RWPE1 (cell line): ENCODE measurements around the gene SRSF10.
"Not testable (repeated sequence)": the region's sequence is repeated elsewhere in the genome, so short reads cannot be mapped to it uniquely, and the experiment has no call there.

Experiments used
- CTCF ChIA-PET: fragments of 350-600 bp; sonication (Branson Sonifier 250); formaldehyde crosslinking; extraction: SDS; loops from one replicate; lab custom pipeline; 2021; lab: Yijun Ruan, JAX
- POLR2A ChIA-PET: fragments of 400-600 bp; formaldehyde crosslinking; extraction: SDS; loops from one replicate; lab custom pipeline; 2020; ENCODE audit warnings: antibody characterized with exemption; ENCODE audit not compliant: low non-redundant PET; lab: Yijun Ruan, JAX
- DNase-seq: peaks from one replicate; pipeline ENCODE4 v3.0.0; 2012; ENCODE audit warnings: low spot score
- H3K27ac ChIP-seq: fragments of 450-650 bp; 2 replicates; pipeline ENCODE4 v1.5.1; 2017
- TF ChIP-seq, protein P1 (sequence below): fragments of 450-650 bp; conservative IDR thresholded peaks from 2 replicates; pipeline ENCODE4 v1.5.1; 2017; ENCODE audit warnings: low read depth, mild to moderate bottlenecking

The SRSF10 gene

DNA sequence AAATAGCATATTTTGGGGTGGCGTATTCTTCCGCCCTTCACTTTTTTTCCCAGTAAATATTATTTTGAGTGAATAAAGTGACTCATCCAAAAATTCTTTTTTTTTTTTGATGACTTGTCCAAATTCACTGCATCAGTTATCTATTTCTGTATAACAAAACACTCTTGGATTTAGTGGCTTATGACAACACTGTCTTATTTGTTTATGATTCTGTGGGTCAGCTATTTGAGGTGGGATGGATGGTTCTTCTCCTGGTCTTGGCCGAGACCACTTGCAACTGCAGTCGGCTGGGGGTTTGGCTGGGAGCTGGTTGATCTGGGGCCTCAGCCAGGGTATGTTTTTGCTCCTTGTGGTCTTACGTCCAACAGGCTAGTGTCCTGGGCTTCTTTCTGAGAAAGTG, 39.9 kb upstream of the SRSF10 start:
- CTCF ChIA-PET: interaction anchor here (0.7 kb wide), 1 partner anchor 52 kb away, joined by 4 read pairs; no protein-coding TSS in a partner anchor
- POLR2A ChIA-PET: no interaction called here
- TF ChIP-seq, protein P1, sequence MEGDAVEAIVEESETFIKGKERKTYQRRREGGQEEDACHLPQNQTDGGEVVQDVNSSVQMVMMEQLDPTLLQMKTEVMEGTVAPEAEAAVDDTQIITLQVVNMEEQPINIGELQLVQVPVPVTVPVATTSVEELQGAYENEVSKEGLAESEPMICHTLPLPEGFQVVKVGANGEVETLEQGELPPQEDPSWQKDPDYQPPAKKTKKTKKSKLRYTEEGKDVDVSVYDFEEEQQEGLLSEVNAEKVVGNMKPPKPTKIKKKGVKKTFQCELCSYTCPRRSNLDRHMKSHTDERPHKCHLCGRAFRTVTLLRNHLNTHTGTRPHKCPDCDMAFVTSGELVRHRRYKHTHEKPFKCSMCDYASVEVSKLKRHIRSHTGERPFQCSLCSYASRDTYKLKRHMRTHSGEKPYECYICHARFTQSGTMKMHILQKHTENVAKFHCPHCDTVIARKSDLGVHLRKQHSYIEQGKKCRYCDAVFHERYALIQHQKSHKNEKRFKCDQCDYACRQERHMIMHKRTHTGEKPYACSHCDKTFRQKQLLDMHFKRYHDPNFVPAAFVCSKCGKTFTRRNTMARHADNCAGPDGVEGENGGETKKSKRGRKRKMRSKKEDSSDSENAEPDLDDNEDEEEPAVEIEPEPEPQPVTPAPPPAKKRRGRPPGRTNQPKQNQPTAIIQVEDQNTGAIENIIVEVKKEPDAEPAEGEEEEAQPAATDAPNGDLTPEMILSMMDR: no peak
- no peak for DNase-seq
- peak overlapping the region; percentile 97 for H3K27ac ChIP-seq

DNA sequence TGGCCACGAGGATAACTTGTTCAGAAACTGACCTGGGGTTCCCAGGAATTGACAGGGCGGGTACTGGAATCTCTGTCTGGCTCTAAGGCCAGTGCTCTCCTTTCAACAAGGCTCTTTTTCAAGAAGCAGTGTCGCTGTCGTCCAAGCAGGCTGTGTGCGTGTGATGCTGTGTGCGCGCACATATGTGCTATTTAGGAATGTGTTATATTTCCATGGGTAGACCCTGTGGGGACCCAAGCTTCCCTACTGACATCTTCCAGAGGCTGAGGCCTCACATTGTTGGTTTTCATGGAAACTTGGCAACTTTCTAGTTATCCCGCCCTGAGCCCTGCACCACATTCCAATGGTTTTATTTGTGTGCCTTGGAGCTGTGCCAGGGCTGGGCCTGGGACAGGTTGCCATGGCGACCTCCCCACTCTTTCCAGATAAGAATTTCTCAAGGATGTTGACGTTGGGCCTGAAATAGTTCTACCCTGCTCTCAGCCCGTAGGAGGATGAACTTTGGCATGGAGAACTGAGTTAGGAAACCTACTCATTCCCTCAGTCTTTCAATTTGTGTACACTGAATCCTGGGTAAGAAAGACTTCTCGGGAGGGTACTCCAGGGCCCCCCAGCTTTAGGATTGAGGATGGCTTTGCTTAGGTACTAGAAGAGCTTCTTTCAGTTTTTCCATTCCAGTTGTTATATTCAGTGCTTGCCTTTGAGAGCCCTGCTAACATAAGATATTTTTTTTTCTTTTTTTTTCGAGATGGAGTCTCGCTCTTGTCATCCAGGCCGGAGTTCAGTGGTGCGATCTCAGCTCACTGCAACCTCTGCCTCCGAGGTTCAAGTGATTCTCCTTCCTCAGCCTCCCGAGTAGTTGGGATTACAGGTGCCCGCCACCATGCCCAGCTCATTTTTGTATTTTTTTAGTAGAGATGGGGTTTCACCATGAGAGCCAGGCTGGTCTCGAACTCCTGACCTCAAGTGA, 38.8 kb upstream of the SRSF10 start:
- ChIA-PET CTCF (interaction anchor here (0.7 kb wide), 1 partner anchor 159 kb away, joined by 3 read pairs; no protein-coding TSS in a partner anchor), POLR2A (interaction anchor here (0.6 kb wide), 1 partner anchor 546 kb away, joined by 3 read pairs; no protein-coding TSS in a partner anchor)
- peak overlapping the region; percentile 97 for H3K27ac ChIP-seq
- TF ChIP-seq, protein P1: no peak
- DNase-seq: peak; percentile 96

DNA sequence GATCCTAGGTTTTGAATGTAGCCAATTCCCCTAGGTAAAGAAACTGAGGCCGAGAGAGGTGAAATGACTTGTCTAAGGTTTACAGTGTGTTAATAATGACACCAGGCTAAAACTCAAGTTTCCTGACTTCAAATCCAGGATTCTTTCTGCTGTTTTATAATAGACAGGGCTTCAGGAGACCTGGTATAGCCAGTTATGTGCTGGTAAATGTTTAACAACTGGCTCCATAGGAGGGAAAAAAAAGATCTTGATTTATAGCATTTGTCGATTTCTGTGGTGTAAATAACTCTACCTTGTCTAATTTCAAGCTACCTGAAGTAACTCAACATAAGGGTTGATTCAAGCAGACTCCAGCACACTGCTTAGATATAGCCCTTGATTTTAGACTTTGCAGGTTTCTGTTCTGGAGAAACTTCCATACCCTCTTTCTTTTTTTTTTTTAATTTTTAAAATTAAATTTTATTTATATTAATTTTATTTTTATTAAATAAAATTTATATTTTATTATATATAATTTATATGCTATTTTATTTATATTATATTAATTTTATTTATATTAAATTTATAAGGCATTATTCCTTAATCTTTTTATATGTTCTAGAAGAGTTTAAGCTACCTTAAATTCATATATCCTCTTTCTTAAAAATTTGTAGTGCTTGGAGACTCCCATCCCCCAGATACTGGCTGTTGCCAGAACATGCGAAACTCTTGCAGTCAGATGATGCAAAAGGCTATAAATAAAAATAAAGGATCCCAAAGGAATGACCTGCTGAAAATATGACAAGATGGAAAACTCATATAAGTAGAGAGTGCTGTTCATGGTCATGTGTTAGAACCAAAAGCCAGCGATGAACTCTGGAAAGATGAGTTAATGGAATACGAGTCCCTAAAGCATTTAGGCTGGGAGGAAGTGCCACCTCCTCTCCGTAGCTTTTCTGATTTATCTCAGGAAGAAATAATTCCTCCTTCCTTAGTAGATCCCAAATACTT, 35.4 kb upstream of the SRSF10 start:
- no peak overlapping the region for H3K27ac ChIP-seq
- DNase-seq: no peak
- ChIA-PET CTCF (no interaction called here), POLR2A (no interaction called here)
- TF ChIP-seq, protein P1: no peak

DNA sequence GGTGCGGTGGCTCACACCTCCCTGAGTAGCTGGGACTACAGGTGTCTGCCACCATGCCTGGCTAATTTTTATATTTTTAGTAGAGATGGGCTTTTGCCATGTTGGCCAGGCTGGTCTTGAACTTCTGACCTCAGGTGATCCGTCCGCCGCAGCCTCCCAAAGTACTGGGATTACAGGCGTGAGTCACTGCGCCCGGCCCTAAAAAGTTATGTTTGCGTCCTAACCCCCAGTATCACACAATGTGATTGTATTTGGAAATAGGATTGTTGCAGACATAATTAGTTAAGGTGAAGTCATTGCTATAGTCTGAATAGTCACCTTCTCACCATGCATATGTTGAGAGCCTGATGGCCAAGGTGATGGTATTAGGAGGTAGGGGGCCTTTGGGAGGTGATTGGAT, 32.8 kb upstream of the SRSF10 start:
- CTCF ChIA-PET, H3K27ac ChIP-seq, DNase-seq, POLR2A ChIA-PET: not testable (repeated sequence)

DNA sequence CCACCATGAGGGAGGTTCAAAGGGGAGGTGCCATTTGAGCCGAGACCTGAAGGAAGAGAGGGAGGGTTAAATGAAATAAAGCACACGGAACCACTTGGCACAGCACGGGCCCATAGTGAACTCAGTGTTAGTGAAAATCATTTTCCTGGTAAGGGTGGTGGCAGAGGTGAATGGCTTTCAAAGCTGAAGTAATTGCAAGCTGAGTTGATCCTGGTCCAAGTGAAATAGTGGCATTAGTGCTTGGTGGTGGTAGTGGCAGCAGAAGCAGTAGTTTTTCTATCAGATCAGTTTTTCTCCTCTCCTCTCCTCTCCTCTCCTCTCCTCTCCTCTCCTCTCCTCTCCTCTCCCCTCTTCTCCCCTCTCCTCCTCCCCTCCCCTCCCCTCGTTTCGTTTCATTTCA, 30.5 kb upstream of the SRSF10 start:
- no peak for DNase-seq
- ChIA-PET POLR2A (no interaction called here), CTCF (no interaction called here)
- H3K27ac ChIP-seq: no peak overlapping the region
- TF ChIP-seq, protein P1: no peak

DNA sequence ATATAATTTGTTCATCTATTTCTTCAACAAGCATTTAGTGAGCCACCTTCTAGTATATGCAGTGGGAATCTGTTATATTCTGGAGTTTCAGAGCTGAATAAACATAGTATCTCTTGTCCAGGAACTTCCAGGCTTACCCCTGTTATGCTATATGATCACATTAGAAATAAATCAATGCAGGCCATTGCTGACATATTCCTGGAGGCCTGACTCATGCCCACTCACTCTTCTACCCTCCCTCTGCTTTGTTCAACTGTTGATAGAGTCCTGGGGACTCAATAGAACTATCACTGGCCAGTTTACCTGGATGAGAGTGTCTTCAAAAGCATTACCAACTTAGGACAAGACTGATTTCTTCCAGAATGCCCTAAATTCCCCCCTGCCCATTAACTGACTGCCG, 29.3 kb upstream of the SRSF10 start:
- TF ChIP-seq, protein P1: no peak
- peak; percentile 87 for DNase-seq
- ChIA-PET CTCF (no interaction called here), POLR2A (interaction anchor here (0.6 kb wide), 1 partner anchor 85 kb away, joined by 4 read pairs; no protein-coding TSS in a partner anchor)
- peak overlapping the region; percentile 67 for H3K27ac ChIP-seq

DNA sequence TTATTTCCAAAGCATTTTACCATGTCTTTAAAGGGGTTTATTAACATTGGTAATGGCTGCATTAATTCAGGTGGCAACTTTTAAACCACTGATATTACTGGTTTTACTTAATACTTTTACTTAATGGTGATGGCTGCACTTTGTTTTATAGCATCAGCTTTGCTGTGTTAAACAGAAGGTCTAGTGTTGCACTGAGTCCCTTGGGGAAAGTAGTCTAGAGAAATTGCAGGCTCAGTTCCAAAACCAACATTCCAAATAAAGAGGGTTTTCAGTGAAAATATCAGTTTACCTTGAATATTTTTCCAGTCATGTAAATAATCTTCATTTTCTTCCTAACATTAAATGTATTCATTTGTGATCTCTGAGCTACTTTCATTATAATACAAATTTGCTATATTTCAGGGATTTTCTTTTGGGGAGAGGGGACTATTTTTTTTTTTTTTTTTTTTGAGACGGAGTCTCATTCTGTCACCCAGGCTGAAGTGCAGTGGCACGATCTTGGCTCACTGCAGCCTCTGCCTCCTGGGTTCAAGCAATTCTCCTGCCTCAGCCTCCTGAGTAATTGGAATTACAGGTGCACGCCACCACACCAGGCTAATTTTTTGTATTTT, 28.6 kb upstream of the SRSF10 start:
- DNase-seq: not testable (repeated sequence)
- ChIA-PET POLR2A (interaction anchor here (0.6 kb wide), 1 partner anchor 86 kb away, joined by 4 read pairs; no protein-coding TSS in a partner anchor), CTCF (interaction anchor here (0.6 kb wide), 1 partner anchor 265 kb away, joined by 7 read pairs; no protein-coding TSS in a partner anchor)
- H3K27ac ChIP-seq: peak overlapping the region; percentile 67
